CD8-positive, alpha-beta memory T cell (primary cell): ENCODE data around the gene PKD2. TPM values are rescaled to one million over a fixed set of nuclear protein-coding genes. Genes with fewer than 3 reads are reported as not detected.
A peak's percentile ranks its signal among the peaks of the same experiment; 100 is the strongest.

ENCODE experiments used
- CTCF ChIA-PET: fragments of 350-600 bp; sonication (Branson Sonifier 250); formaldehyde crosslinking; loops from one replicate; lab custom pipeline; 2021; ENCODE audit warnings: antibody characterized with exemption; lab: Charles Lee
- POLR2A ChIA-PET: fragments of 350-600 bp; sonication (Branson Sonifier 250); formaldehyde crosslinking; loops from one replicate; lab custom pipeline; 2021; ENCODE audit warnings: antibody characterized with exemption; lab: Charles Lee
- DNase-seq, 5 donors: peaks; one replicate each; pipeline versions ENCODE4 v3.0.0 to v3.0.0-alpha.2; 2020 to 2022; ENCODE audit warnings: mixed read lengths in 1 of 5
- H3K27ac ChIP-seq: one replicate; pipeline ENCODE4 v1.7.0; 2013; ENCODE audit warnings: low read depth, mild to moderate bottlenecking, low read length, moderate library complexity
- H3K27me3 ChIP-seq: 2 replicates; pipeline ENCODE4 v1.7.0; 2013; ENCODE audit warnings: low read length, mild to moderate bottlenecking; ENCODE audit not compliant: insufficient read depth, poor library complexity, severe bottlenecking
- H3K36me3 ChIP-seq: 2 replicates; pipeline ENCODE4 v1.7.0; 2013; ENCODE audit warnings: mild to moderate bottlenecking, low read length, moderate library complexity; ENCODE audit not compliant: insufficient read depth
- H3K4me1 ChIP-seq: 2 replicates; pipeline ENCODE4 v1.7.0; 2013; ENCODE audit warnings: mild to moderate bottlenecking, low read length, moderate library complexity; ENCODE audit not compliant: insufficient read depth
- H3K4me3 ChIP-seq: 2 replicates; pipeline ENCODE4 v1.7.0; 2013; ENCODE audit warnings: mild to moderate bottlenecking, low read length
- H3K9me3 ChIP-seq: 2 replicates; pipeline ENCODE4 v1.7.0; 2013; ENCODE audit warnings: mild to moderate bottlenecking, low read length
- H3K27ac Mint-ChIP-seq, 8 donors: one replicate each; pipeline ENCODE4 v1.8.0; 2020 to 2021; ENCODE audit warnings: mixed read lengths in 8 of 8, mild to moderate bottlenecking in 6 of 8, inconsistent platforms in 3 of 8, moderate library complexity in 3 of 8
- H3K27me3 Mint-ChIP-seq, 2 donors: one replicate each; pipeline ENCODE4 v1.8.0; 2020 to 2021; ENCODE audit warnings: mixed read lengths in 2 of 2, mild to moderate bottlenecking in 1 of 2, moderate library complexity in 1 of 2
- H3K36me3 Mint-ChIP-seq, 3 donors: one replicate each; pipeline ENCODE4 v1.8.0; 2020 to 2021; ENCODE audit warnings: mixed read lengths in 3 of 3, inconsistent platforms in 1 of 3, mild to moderate bottlenecking in 1 of 3
- H3K4me1 Mint-ChIP-seq, 3 donors: one replicate each; pipeline ENCODE4 v1.8.0; 2020 to 2021; ENCODE audit warnings: mixed read lengths in 3 of 3, inconsistent platforms in 1 of 3, mild to moderate bottlenecking in 1 of 3
- H3K4me3 Mint-ChIP-seq, 7 donors: one replicate each; pipeline ENCODE4 v1.8.0; 2020 to 2021; ENCODE audit warnings: mixed read lengths in 7 of 7, mild to moderate bottlenecking in 6 of 7, moderate library complexity in 4 of 7, inconsistent platforms in 2 of 7
- H3K9me3 Mint-ChIP-seq, 5 donors: one replicate each; pipeline ENCODE4 v1.8.0; 2020 to 2022; ENCODE audit warnings: mixed read lengths in 5 of 5, mild to moderate bottlenecking in 3 of 5, moderate library complexity in 2 of 5, inconsistent platforms in 1 of 5
- polyA plus RNA-seq: library from polyadenylated mRNA; unstranded; fragments of 300-500 nt; fragmentation: Illumina TruSeq; gene quantifications from one replicate; pipeline ENCODE4 v1.2.3, GENCODE V29; 2021
- total RNA-seq, 2 experiments: library from RNA; stranded (reverse); gene quantifications; one replicate each; pipeline ENCODE4 v1.2.3, GENCODE V29; 2021

Gene PKD2
- total and polyA plus RNA-seq, 3 experiments from 2014 or later: 4.9 to 8.3 (median 7.1) TPM

- Mint-ChIP-seq H3K4me1 (peaks cover 0 to 5% (median 0%) of the 10 kb centered on the region in 3 donors), H3K27ac (no peak overlapping the region)
- CTCF ChIA-PET: interaction anchor here (2.0 kb wide), 1 partner anchor 11 kb away, joined by 5 read pairs; no protein-coding TSS in a partner anchor
Measured at GRCh38 chr4:88043586-88044340, 36.3 kb downstream of the PKD2 start.

DNA sequence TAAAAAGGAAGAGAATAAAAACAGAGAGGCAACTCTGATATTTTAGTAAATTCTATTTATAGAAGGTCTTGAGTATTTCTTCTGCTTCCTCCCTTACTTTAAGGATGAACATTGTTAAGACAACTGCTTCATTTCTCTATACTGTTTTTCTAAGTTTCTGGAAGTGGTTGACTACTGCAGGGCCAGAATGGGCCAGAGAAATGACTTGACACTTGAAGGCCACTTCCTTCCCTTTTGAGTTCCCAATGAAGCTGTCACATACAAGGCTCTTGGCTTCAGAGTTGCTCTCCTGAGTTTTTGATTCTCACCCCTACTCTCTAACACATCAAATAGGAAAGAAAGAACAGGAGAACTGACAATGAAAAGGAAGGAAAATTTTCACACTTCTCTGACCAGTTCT lies 37.6 kb downstream of the PKD2 start:
- peak overlapping the region in 1 of 8 donors; percentile 7 for H3K27ac Mint-ChIP-seq
- Histone ChIP-seq H3K4me3 (no peak overlapping the region), H3K9me3 (no peaks in the 10 kb centered on the region), H3K27me3 (no peaks in the 10 kb centered on the region), H3K27ac (no peak overlapping the region), H3K36me3 (peaks cover 10% of the 10 kb centered on the region), H3K4me1 (no peaks in the 10 kb centered on the region)
- CTCF ChIA-PET: no interaction called here
- H3K9me3 Mint-ChIP-seq: no peaks in the 10 kb centered on the region
- no peaks in the 10 kb centered on the region for H3K27me3 Mint-ChIP-seq
- DNase-seq: no peak
- H3K4me1 Mint-ChIP-seq: peaks cover 0 to 5% (median 0%) of the 10 kb centered on the region in 3 donors
- H3K4me3 Mint-ChIP-seq: no peak overlapping the region
- POLR2A ChIA-PET: no interaction called here
- H3K36me3 Mint-ChIP-seq: peaks cover 0 to 44% (median 10%) of the 10 kb centered on the region in 3 donors

More at GRCh38 chr4:88043586-88044340, 36.3 kb downstream of the PKD2 start:
- Mint-ChIP-seq H3K27me3 (no peaks in the 10 kb centered on the region), H3K36me3 (peaks cover 0 to 45% (median 13%) of the 10 kb centered on the region in 3 donors), H3K4me3 (no peak overlapping the region), H3K9me3 (no peaks in the 10 kb centered on the region)
- no peak for DNase-seq
- Histone ChIP-seq H3K4me1 (no peaks in the 10 kb centered on the region), H3K4me3 (no peak overlapping the region), H3K9me3 (no peaks in the 10 kb centered on the region), H3K27me3 (no peaks in the 10 kb centered on the region), H3K36me3 (peaks cover 12% of the 10 kb centered on the region), H3K27ac (no peak overlapping the region)
- POLR2A ChIA-PET: no interaction called here

DNA sequence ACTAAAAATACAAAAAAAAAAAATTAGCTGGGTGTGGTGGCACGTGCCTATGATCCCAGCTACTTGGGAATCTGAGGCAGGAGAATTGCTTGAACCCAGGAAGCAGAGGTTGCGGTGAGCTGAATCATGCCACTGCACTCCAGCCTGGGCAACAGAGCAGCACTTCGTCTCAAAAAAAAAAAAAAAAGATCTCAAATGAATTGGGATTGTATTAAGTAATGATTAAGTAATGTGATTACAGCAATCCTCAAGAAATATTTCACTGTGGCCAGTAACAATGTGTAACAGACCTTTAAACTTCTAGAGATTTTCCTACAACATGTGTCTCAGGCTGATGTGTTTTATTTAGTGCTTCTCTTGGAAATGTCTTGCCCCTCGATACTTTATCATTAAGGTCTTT lies 46.8 kb downstream of the PKD2 start:
- H3K9me3 Mint-ChIP-seq: no peaks in the 10 kb centered on the region
- H3K36me3 Mint-ChIP-seq: peaks cover 4 to 36% (median 6%) of the 10 kb centered on the region in 3 donors
- H3K27ac Mint-ChIP-seq: no peak overlapping the region
- Histone ChIP-seq H3K4me1 (no peaks in the 10 kb centered on the region), H3K9me3 (no peaks in the 10 kb centered on the region), H3K4me3 (no peak overlapping the region), H3K27ac (no peak overlapping the region), H3K27me3 (no peaks in the 10 kb centered on the region), H3K36me3 (no peaks in the 10 kb centered on the region)
- H3K4me3 Mint-ChIP-seq: no peak overlapping the region
- POLR2A ChIA-PET: no interaction called here
- no peak for DNase-seq
- no peaks in the 10 kb centered on the region for H3K4me1 Mint-ChIP-seq
- CTCF ChIA-PET: interaction anchor here (0.7 kb wide), 1 partner anchor 692 kb away, joined by 3 read pairs; no protein-coding TSS in a partner anchor
- H3K27me3 Mint-ChIP-seq: peaks cover 0 to 1% of the 10 kb centered on the region in 2 donors

GRCh38 chr4:88054901-88055300 lies 47.5 kb downstream of the PKD2 start:
- H3K9me3 Mint-ChIP-seq: no peaks in the 10 kb centered on the region
- peaks cover 0 to 1% of the 10 kb centered on the region in 2 donors for H3K27me3 Mint-ChIP-seq
- Histone ChIP-seq H3K9me3 (no peaks in the 10 kb centered on the region), H3K4me3 (no peak overlapping the region), H3K36me3 (no peaks in the 10 kb centered on the region), H3K4me1 (no peaks in the 10 kb centered on the region), H3K27me3 (no peaks in the 10 kb centered on the region), H3K27ac (no peak overlapping the region)
- DNase-seq: no peak
- peak overlapping the region in 1 of 8 donors; percentile 63 for H3K27ac Mint-ChIP-seq
- H3K4me1 Mint-ChIP-seq: no peaks in the 10 kb centered on the region
- no peak overlapping the region for H3K4me3 Mint-ChIP-seq
- CTCF ChIA-PET: interaction anchor here (0.7 kb wide), 1 partner anchor 692 kb away, joined by 3 read pairs; no protein-coding TSS in a partner anchor
- POLR2A ChIA-PET: no interaction called here
- H3K36me3 Mint-ChIP-seq: peaks cover 4 to 39% (median 10%) of the 10 kb centered on the region in 3 donors

GRCh38 chr4:88058295-88058694 lies 50.9 kb downstream of the PKD2 start:
- Mint-ChIP-seq H3K36me3 (peaks cover 4 to 40% (median 13%) of the 10 kb centered on the region in 3 donors), H3K4me1 (no peaks in the 10 kb centered on the region), H3K27ac (no peak overlapping the region), H3K4me3 (no peak overlapping the region), H3K9me3 (no peaks in the 10 kb centered on the region), H3K27me3 (no peaks in the 10 kb centered on the region)
- DNase-seq: no peak
- no peak overlapping the region for H3K4me3 ChIP-seq
- ChIA-PET POLR2A (no interaction called here), CTCF (no interaction called here)
- no peaks in the 10 kb centered on the region for H3K9me3 ChIP-seq
- no peaks in the 10 kb centered on the region for H3K27me3 ChIP-seq
- no peaks in the 10 kb centered on the region for H3K36me3 ChIP-seq
- H3K27ac ChIP-seq: no peak overlapping the region
- no peaks in the 10 kb centered on the region for H3K4me1 ChIP-seq

- POLR2A ChIA-PET: no interaction called here
- no peaks in the 10 kb centered on the region for H3K4me1 ChIP-seq
- H3K9me3 ChIP-seq: no peaks in the 10 kb centered on the region
- H3K27me3 Mint-ChIP-seq: no peaks in the 10 kb centered on the region
- H3K27ac Mint-ChIP-seq: no peak overlapping the region
- H3K36me3 Mint-ChIP-seq: peaks cover 7 to 45% (median 17%) of the 10 kb centered on the region in 3 donors
- CTCF ChIA-PET: interaction anchor here (1.3 kb wide), 1 partner anchor 26 kb away, joined by 3 read pairs; no protein-coding TSS in a partner anchor
- no peaks in the 10 kb centered on the region for H3K27me3 ChIP-seq
- H3K36me3 ChIP-seq: no peaks in the 10 kb centered on the region
- no peaks in the 10 kb centered on the region for H3K9me3 Mint-ChIP-seq
- no peak for DNase-seq
- no peaks in the 10 kb centered on the region for H3K4me1 Mint-ChIP-seq
- no peak overlapping the region for H3K27ac ChIP-seq
- H3K4me3 ChIP-seq: no peak overlapping the region
- H3K4me3 Mint-ChIP-seq: no peak overlapping the region
Measured at GRCh38 chr4:88059766-88060165, 52.3 kb downstream of the PKD2 start.

GRCh38 chr4:88060431-88060830 lies 53.0 kb downstream of the PKD2 start:
- Mint-ChIP-seq H3K36me3 (peaks cover 7 to 50% (median 21%) of the 10 kb centered on the region in 3 donors), H3K4me1 (no peaks in the 10 kb centered on the region), H3K4me3 (no peak overlapping the region), H3K27me3 (no peaks in the 10 kb centered on the region), H3K9me3 (no peaks in the 10 kb centered on the region), H3K27ac (no peak overlapping the region)
- CTCF ChIA-PET: no interaction called here
- H3K4me1 ChIP-seq: no peaks in the 10 kb centered on the region
- POLR2A ChIA-PET: no interaction called here
- DNase-seq: no peak
- peaks cover 2% of the 10 kb centered on the region for H3K36me3 ChIP-seq
- H3K9me3 ChIP-seq: no peaks in the 10 kb centered on the region
- H3K4me3 ChIP-seq: no peak overlapping the region
- no peaks in the 10 kb centered on the region for H3K27me3 ChIP-seq
- no peak overlapping the region for H3K27ac ChIP-seq

DNA sequence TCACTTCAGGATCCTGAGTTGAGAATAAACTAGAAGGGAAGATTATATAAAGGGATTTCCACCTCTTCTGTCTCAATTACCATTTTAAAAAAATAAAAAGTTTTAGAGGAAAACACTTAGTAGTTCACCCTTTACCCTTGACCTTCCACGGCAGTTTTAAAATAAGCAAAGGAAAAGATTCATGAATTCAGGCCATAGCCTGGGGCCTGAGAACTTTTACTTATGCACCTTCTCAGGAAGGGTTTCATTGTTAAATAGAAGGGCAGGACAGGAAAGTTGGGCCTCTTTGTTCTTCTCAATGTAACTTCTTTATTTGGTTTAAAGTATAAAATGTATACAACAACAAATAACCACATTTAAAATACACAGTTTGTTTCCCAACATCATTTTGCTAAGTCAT lies 54.9 kb downstream of the PKD2 start:
- H3K27me3 ChIP-seq: no peaks in the 10 kb centered on the region
- ChIA-PET CTCF (no interaction called here), POLR2A (no interaction called here)
- no peaks in the 10 kb centered on the region for H3K9me3 Mint-ChIP-seq
- peaks cover 6% of the 10 kb centered on the region for H3K36me3 ChIP-seq
- H3K27ac ChIP-seq: no peak overlapping the region
- no peaks in the 10 kb centered on the region for H3K9me3 ChIP-seq
- H3K4me1 ChIP-seq: no peaks in the 10 kb centered on the region
- H3K27me3 Mint-ChIP-seq: no peaks in the 10 kb centered on the region
- H3K4me3 Mint-ChIP-seq: no peak overlapping the region
- DNase-seq: no peak
- H3K27ac Mint-ChIP-seq: no peak overlapping the region
- H3K4me3 ChIP-seq: no peak overlapping the region
- H3K4me1 Mint-ChIP-seq: no peaks in the 10 kb centered on the region
- H3K36me3 Mint-ChIP-seq: peaks cover 14 to 55% (median 27%) of the 10 kb centered on the region in 3 donors
